ENCODE measurements around the gene N4BP2. TPM values are rescaled to one million over a fixed set of nuclear protein-coding genes. Genes with fewer than 3 reads are reported as not detected.

N4BP2 gene
- total RNA-seq, 2 donors from 2014 or later, result 16.6 to 22.4 TPM

DNA sequence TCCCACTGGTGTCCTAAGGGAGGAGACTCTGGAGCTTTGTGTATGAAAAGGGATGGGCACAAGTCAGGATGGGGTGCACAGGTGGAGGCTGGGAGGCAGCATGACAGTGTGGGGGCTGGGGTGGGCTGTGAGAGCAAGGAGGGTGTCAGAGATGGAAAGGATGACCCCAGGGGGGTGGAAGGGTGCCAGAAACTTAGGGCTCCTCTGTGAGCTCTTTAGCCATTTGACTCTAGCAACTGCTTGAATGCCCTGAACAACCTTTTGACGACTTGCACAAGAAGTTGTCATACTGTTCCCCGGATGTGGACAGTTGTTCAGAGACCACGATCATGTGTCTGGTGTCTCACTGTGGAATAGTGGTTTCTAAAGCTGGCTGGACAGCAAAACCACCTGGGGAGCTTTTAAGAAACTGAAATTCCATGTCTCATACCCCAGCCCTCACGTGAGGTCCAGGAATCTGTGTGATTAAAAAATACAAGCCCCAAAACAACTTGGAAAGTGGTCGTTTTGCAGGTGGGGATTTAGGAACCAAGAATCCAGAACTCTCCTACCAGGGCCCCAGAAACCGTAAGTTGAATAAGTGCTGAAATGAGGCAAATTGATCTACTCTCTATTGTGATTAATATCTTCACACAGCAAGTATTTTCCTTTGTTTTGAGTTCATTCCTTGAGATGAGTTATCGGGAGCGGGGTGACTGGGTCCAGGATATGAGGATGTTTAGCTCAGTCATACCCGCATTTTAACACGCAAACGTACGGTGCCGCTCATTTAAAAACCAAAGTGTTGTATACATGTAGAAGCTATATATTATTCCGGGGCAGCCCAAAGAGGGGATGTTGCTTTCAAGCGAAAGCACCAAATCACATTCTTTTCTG lies 143.6 kb downstream of the N4BP2 start:
- Mint-ChIP-seq H3K27me3 (no peaks in the 10 kb centered on the region), H3K27ac (peak overlapping the region; percentile 99), H3K4me1 (peaks cover 69% of the 10 kb centered on the region), H3K36me3 (ENCODE audit: low read depth) (peaks cover 24% of the 10 kb centered on the region), H3K4me3 (peak overlapping the region; percentile 98)
- peaks cover 4% of the 10 kb centered on the region for H3K9me3 ChIP-seq (ENCODE audit: control insufficient read depth, low read length, poor library complexity, severe bottlenecking)
- ATAC-seq, result peak; percentile 22
- no peak for DNase-seq

- DNase-seq (no peak), ATAC-seq (no peak)
- Mint-ChIP-seq H3K27ac (peak overlapping the region; percentile 99), H3K36me3 (ENCODE audit: low read depth) (peaks cover 26% of the 10 kb centered on the region), H3K27me3 (no peaks in the 10 kb centered on the region), H3K4me3 (peak overlapping the region; percentile 98), H3K4me1 (peaks cover 69% of the 10 kb centered on the region)
- H3K9me3 ChIP-seq (ENCODE audit: control insufficient read depth, low read length, poor library complexity, severe bottlenecking), result peaks cover 4% of the 10 kb centered on the region
Measured at GRCh38 chr4:40200875-40201801, 144.5 kb downstream of the N4BP2 start.

GRCh38 chr4:40201898-40202297 lies 145.2 kb downstream of the N4BP2 start:
- H3K4me1 Mint-ChIP-seq, result peaks cover 66% of the 10 kb centered on the region
- ATAC-seq (no peak), DNase-seq (no peak)
- H3K27me3 Mint-ChIP-seq, result no peaks in the 10 kb centered on the region
- H3K27ac Mint-ChIP-seq, result peak overlapping the region; percentile 99
- H3K36me3 Mint-ChIP-seq (ENCODE audit: low read depth), result peaks cover 25% of the 10 kb centered on the region
- peaks cover 4% of the 10 kb centered on the region for H3K9me3 ChIP-seq (ENCODE audit: control insufficient read depth, low read length, poor library complexity, severe bottlenecking)
- H3K4me3 Mint-ChIP-seq, result peak overlapping the region; percentile 98

GRCh38 chr4:40202474-40202873 lies 145.8 kb downstream of the N4BP2 start:
- ATAC-seq (no peak), DNase-seq (no peak)
- peaks cover 4% of the 10 kb centered on the region for H3K9me3 ChIP-seq (ENCODE audit: control insufficient read depth, low read length, poor library complexity, severe bottlenecking)
- H3K4me3 Mint-ChIP-seq, result peak overlapping the region; percentile 98
- H3K36me3 Mint-ChIP-seq (ENCODE audit: low read depth), result peaks cover 25% of the 10 kb centered on the region
- no peaks in the 10 kb centered on the region for H3K27me3 Mint-ChIP-seq
- peak overlapping the region; percentile 99 for H3K27ac Mint-ChIP-seq
- peaks cover 70% of the 10 kb centered on the region for H3K4me1 Mint-ChIP-seq

DNA sequence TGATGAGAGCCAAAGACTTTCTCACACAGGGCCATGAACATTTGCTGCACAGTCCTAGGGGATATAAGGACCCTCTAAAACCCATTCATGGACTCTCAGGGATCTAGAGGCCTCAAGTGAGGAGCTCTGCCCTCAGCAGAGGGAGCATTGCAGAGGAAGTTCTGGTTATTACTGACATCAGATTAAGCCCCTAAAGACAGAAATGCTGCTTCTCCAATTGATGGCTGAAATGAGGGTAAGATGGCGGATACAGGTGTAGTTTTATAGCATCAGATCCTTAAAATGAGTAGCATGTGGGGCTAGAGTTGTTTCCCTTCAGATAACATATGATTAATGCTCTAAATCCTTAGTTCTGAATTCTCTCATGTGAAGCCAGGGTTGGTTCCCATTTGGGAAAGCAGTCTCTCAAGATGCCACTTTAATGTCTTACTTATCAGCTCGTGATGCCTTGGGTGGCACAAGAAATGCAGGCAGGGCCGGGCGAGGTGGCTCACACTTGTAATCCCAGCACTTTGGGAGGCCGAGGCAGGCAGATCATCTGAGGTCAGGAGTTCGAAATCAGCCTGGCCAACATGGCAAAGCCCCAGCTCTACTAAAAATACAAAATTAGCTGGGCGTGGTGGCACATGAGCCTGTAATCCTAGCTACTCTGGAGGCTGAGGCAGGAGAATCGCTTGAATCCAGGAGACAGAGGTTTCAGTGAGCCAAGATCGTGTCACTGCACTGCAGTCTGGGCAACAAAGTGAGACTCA lies 148.0 kb downstream of the N4BP2 start:
- Mint-ChIP-seq H3K27ac (peak overlapping the region; percentile 99), H3K36me3 (ENCODE audit: low read depth) (peaks cover 14% of the 10 kb centered on the region), H3K4me1 (peaks cover 60% of the 10 kb centered on the region), H3K4me3 (peak overlapping the region; percentile 98), H3K27me3 (no peaks in the 10 kb centered on the region)
- DNase-seq (no peak), ATAC-seq (peak; percentile 0)
- H3K9me3 ChIP-seq (ENCODE audit: control insufficient read depth, low read length, poor library complexity, severe bottlenecking), result peaks cover 4% of the 10 kb centered on the region

DNA sequence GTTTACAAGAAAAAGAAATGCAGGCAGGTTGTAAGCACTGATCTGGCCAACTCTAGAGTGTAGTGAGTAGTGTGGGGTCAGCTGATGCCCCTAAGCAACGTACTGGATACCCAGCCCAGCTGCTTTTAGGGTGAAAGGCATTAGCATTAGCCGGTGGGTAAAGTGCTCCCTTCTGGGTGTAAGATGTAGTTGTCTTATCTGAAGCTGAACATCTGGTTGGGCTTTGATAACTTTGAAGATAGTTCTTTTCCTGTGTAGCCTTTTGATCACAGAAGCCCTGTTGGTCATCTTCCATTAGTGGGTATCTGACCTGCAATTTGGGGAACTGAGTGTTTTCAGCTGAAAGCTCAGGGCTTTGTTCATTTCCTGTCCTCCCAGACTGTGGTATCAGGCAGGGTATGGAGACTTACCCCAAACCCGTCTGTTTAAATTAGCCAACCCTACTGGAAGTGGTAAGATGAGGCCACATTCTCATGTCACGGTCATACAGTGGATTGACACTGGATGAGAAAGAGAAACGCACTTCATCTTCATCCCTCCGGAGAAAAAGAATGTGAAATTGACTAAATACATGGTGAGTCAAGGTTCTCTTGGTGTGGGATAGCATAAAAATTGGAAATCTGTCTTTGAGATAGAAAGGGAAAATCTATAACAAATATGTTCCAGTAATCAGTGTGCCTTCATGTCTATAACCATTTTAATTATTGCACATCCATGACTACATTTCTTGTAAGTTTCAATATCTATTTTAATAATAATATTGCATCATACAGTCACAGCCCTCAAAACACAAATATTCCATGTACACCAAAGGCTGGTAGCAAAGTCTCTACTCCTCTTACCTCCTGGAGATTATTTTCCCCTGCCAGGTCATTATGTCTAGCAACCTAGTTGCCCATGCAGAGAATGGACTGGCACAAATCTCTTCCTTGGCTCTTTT lies 148.9 kb downstream of the N4BP2 start:
- peaks cover 14% of the 10 kb centered on the region for H3K36me3 Mint-ChIP-seq (ENCODE audit: low read depth)
- H3K4me1 Mint-ChIP-seq, result peaks cover 63% of the 10 kb centered on the region
- peak overlapping the region; percentile 99 for H3K27ac Mint-ChIP-seq
- no peaks in the 10 kb centered on the region for H3K27me3 Mint-ChIP-seq
- peaks cover 4% of the 10 kb centered on the region for H3K9me3 ChIP-seq (ENCODE audit: control insufficient read depth, low read length, poor library complexity, severe bottlenecking)
- H3K4me3 Mint-ChIP-seq, result peak overlapping the region; percentile 98
- ATAC-seq, result peak; percentile 42
- DNase-seq, result no peak

DNA sequence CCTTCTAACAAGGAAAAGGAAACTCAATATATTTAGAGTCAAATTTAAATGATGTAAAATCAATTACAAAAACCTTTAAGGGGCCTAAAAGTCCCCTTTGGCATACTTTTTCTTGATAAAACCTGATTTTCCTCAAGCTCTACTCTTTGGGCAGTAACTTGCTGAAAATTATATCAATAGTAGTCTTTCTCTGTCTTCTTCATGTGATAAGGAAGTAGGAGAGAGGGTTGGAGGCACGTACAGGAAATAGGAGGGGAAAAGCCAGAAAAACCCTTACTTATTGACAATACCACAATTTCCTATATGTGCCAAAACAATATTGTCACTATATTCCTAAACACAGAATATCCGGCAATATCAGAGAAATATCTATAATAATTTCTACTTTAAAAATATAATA lies 149.8 kb downstream of the N4BP2 start:
- H3K4me3 Mint-ChIP-seq, result peak overlapping the region; percentile 98
- peaks cover 63% of the 10 kb centered on the region for H3K4me1 Mint-ChIP-seq
- peak; percentile 31 for ATAC-seq
- H3K9me3 ChIP-seq (ENCODE audit: control insufficient read depth, low read length, poor library complexity, severe bottlenecking), result peaks cover 4% of the 10 kb centered on the region
- no peak for DNase-seq
- peaks cover 14% of the 10 kb centered on the region for H3K36me3 Mint-ChIP-seq (ENCODE audit: low read depth)
- H3K27me3 Mint-ChIP-seq, result no peaks in the 10 kb centered on the region
- H3K27ac Mint-ChIP-seq, result peak overlapping the region; percentile 99

Other genes with a start within 250 kb of the N4BP2 start
- 100 to 1,000 TPM; 102 to 109 TPM for gene PDS5A, start 78.9 kb upstream of the N4BP2 start, total RNA-seq
- 100 to 1,000 TPM; 439 to 459 TPM for gene RHOH, start 140.2 kb downstream of the N4BP2 start, total RNA-seq

Data from T-helper 17 cell (primary cell).